HG03354 (cell line): ENCODE results near the gene BRPF3.
A peak's percentile ranks its signal among the peaks of the same experiment; 100 is the strongest.

Source experiments
- ATAC-seq: cut with Tn5 transposase; IDR thresholded peaks from one replicate; pipeline ENCODE4 v1.9.1; 2021; ENCODE audit warnings: mild to moderate bottlenecking; ENCODE audit not compliant: unreplicated experiment, poor library complexity, severe bottlenecking

Gene BRPF3

GRCh38 chr6:36226438-36227047 is 30.0 kb downstream of the BRPF3 start:
- no peak for ATAC-seq

GRCh38 chr6:36227379-36228228 is 31.1 kb downstream of the BRPF3 start:
- ATAC-seq = no peak

GRCh38 chr6:36229223-36229622 is 32.7 kb downstream of the BRPF3 start:
- no peak for ATAC-seq

- ATAC-seq = no peak
Observed at GRCh38 chr6:36230371-36230770, 33.8 kb downstream of the BRPF3 start.

- ATAC-seq = no peak
Observed at GRCh38 chr6:36232172-36232571, 35.6 kb downstream of the BRPF3 start.

GRCh38 chr6:36235309-36235708 is 38.8 kb downstream of the BRPF3 start:
- ATAC-seq = no peak

- ATAC-seq = no peak
Observed at GRCh38 chr6:36235862-36236261, 39.3 kb downstream of the BRPF3 start.

GRCh38 chr6:36239774-36240173 is 43.2 kb downstream of the BRPF3 start:
- ATAC-seq = no peak

- peak; percentile 54 for ATAC-seq
Observed at GRCh38 chr6:36241728-36242127, 45.2 kb downstream of the BRPF3 start.

- no peak for ATAC-seq
Observed at GRCh38 chr6:36242161-36242560, 45.6 kb downstream of the BRPF3 start.

- ATAC-seq = no peak
Observed at GRCh38 chr6:36242626-36243025, 46.1 kb downstream of the BRPF3 start.

GRCh38 chr6:36243562-36244212 is 47.1 kb downstream of the BRPF3 start:
- no peak for ATAC-seq

- no peak for ATAC-seq
Observed at GRCh38 chr6:36244641-36245280, 48.2 kb downstream of the BRPF3 start.

- no peak for ATAC-seq
Observed at GRCh38 chr6:36245572-36246061, 49.1 kb downstream of the BRPF3 start.

GRCh38 chr6:36246506-36247268 is 50.1 kb downstream of the BRPF3 start:
- ATAC-seq = no peak

- no peak for ATAC-seq
Observed at GRCh38 chr6:36247693-36248092, 51.1 kb downstream of the BRPF3 start.

- no peak for ATAC-seq
Observed at GRCh38 chr6:36248980-36249379, 52.4 kb downstream of the BRPF3 start.

GRCh38 chr6:36249536-36249935 is 53.0 kb downstream of the BRPF3 start:
- ATAC-seq = no peak

GRCh38 chr6:36252005-36252404 is 55.5 kb downstream of the BRPF3 start:
- ATAC-seq = no peak
